NCI-H2196 treated with DMSO at 0.1 percent for 48 hours (cell line): ENCODE results near the gene KCTD5.

ENCODE experiments used
- DNase-seq: peaks from one replicate; lab custom pipeline; 2025; ENCODE audit not compliant: unreplicated experiment; lab: John Stamatoyannopoulos, UW

Gene KCTD5

GRCh38 chr16:2708955-2709587 is 26.7 kb downstream of the KCTD5 start:
- DNase-seq: no peak

GRCh38 chr16:2709588-2709984 is 27.3 kb downstream of the KCTD5 start:
- no peak for DNase-seq

- no peak for DNase-seq
These were observed 27.8 kb downstream of the KCTD5 start for GRCh38 chr16:2710021-2710710.

GRCh38 chr16:2710711-2711231 is 28.4 kb downstream of the KCTD5 start:
- DNase-seq: no peak

GRCh38 chr16:2711370-2712062 is 29.2 kb downstream of the KCTD5 start:
- DNase-seq: no peak

GRCh38 chr16:2712063-2712441 is 29.7 kb downstream of the KCTD5 start:
- no peak for DNase-seq

GRCh38 chr16:2712546-2712945 is 30.2 kb downstream of the KCTD5 start:
- no peak for DNase-seq

GRCh38 chr16:2713523-2713922 is 31.2 kb downstream of the KCTD5 start:
- DNase-seq: no peak

- DNase-seq: no peak
These were observed 31.9 kb downstream of the KCTD5 start for GRCh38 chr16:2713985-2714774.

- no peak for DNase-seq
These were observed 32.7 kb downstream of the KCTD5 start for GRCh38 chr16:2715064-2715463.

- no peak for DNase-seq
These were observed 33.2 kb downstream of the KCTD5 start for GRCh38 chr16:2715519-2715918.

GRCh38 chr16:2715966-2716885 is 33.9 kb downstream of the KCTD5 start:
- no peak for DNase-seq

GRCh38 chr16:2716948-2717347 is 34.6 kb downstream of the KCTD5 start:
- no peak for DNase-seq

GRCh38 chr16:2717383-2718263 is 35.3 kb downstream of the KCTD5 start:
- no peak for DNase-seq

GRCh38 chr16:2719328-2720063 is 37.2 kb downstream of the KCTD5 start:
- DNase-seq: no peak

GRCh38 chr16:2720064-2720457 is 37.7 kb downstream of the KCTD5 start, which contains the start of gene PRSS27:
TSS of gene PRSS27 (minus strand) at chr16:2720224. CDS start at chr16:2720160, 64 bp downstream.
- no peak for DNase-seq

- DNase-seq: peak; percentile 83
These were observed 38.7 kb downstream of the KCTD5 start for GRCh38 chr16:2720719-2721633.
